Measurements from ENCODE around the gene SLC39A12.
"Not testable (repeated sequence)": the region's sequence is repeated elsewhere in the genome, so short reads cannot be mapped to it uniquely, and the experiment has no call there.

The SLC39A12 gene

DNA sequence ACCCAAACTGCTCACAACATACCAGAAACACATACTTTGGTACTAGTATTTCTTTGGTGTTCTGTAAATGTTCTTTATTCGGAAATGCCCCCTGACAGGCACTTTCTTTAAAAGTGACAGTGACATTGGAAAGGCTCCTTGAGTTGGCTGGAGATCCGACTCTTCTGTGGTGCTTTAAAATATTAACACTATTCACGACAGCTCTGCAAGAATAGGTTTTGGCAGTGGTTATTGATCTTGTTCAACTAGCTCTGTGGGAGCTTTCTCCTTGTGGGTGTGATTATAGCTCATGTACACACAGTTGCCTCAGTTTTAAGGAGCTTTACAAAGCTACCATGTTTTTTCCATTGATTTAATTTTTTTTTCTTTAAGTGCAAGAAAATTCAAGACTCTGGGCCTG is 30.3 kb upstream of the SLC39A12 start:
- no peak for DNase-seq (ENCODE audit: low read depth, low spot score)
- H3K4me3 ChIP-seq (ENCODE audit: low read depth, low read length) = no peak overlapping the region
- TF ChIP-seq, protein P1, sequence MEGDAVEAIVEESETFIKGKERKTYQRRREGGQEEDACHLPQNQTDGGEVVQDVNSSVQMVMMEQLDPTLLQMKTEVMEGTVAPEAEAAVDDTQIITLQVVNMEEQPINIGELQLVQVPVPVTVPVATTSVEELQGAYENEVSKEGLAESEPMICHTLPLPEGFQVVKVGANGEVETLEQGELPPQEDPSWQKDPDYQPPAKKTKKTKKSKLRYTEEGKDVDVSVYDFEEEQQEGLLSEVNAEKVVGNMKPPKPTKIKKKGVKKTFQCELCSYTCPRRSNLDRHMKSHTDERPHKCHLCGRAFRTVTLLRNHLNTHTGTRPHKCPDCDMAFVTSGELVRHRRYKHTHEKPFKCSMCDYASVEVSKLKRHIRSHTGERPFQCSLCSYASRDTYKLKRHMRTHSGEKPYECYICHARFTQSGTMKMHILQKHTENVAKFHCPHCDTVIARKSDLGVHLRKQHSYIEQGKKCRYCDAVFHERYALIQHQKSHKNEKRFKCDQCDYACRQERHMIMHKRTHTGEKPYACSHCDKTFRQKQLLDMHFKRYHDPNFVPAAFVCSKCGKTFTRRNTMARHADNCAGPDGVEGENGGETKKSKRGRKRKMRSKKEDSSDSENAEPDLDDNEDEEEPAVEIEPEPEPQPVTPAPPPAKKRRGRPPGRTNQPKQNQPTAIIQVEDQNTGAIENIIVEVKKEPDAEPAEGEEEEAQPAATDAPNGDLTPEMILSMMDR (IDR thresholded peaks at IDR 0.05; ENCODE audit: insufficient read depth, low read length, missing control alignments) = no peak
- ChIA-PET CTCF (interaction anchor here (0.6 to 1.5 kb wide), 4 partner anchors 9 to 293 kb away, joined by 4 to 7 read pairs (median 4); no protein-coding TSS in a partner anchor), POLR2A (no interaction called here)

DNA sequence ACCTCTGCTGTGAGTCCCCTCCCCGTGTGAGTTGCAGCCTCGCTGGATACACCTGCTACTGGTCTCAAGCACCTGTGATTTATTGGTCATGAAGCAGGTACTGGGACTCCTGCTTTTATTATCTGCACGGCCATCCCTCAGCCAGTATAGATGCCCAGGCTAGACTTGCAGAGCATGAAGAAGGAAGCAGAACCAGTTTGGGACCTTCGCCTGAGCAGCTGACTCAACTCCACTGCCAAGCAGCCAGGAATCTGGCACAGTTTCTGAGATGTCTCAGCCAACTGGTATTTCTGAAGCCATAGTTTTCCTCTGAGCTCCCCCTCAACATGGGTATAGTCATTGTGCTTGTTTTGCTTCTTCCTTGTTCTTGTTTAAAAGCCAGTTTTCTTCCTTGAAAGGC is 28.0 kb upstream of the SLC39A12 start:
- peak; percentile 65 for DNase-seq (ENCODE audit: low read depth, low spot score)
- CTCF ChIA-PET = interaction anchor here (0.9 to 1.8 kb wide), 4 partner anchors 10 to 293 kb away, joined by 3 to 6 read pairs (median 4); no protein-coding TSS in a partner anchor

DNA sequence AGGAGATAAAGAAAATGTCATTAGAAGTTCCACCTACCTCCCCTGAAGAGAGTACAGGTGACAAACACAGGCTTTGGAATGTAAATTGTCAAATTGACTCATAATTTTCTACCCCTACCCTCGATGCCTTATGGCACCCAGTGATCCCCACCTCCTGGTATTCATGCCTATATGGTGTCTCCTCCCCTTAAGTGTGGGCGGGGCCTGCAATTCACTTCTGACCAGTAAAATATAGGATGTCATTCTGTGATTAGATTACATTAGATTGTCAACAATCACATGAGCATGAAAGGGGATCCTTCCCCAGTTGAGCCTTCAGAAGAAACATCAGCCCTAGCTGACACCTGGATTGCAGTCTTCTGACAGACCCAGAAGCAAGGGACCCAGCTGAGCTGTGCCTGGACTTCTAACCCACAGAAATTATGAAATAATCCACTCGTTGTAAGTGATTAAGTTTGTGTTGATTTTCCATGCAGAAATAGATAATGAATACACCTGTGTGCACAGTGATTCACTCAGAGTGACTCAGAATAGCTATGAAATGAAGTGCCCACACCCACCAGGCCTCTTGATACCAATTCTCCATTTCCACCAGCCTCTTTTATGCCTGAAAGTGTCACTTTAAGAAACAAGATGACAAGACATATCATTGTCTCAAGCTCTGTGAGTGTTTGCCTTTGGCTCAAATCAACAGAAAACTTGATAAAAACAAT is 8.5 kb upstream of the SLC39A12 start:
- TF ChIP-seq, protein P1 (IDR thresholded peaks at IDR 0.05; ENCODE audit: insufficient read depth, low read length, missing control alignments) = no peak
- CTCF ChIA-PET = no interaction called here
- H3K4me3 ChIP-seq (ENCODE audit: low read depth, low read length) = no peak overlapping the region
- POLR2A ChIA-PET = no interaction called here
- no peak for DNase-seq (ENCODE audit: low read depth, low spot score)

More for the DNA sequence above, 28.0 kb upstream of the SLC39A12 start:
- no peak overlapping the region for H3K4me3 ChIP-seq (ENCODE audit: low read depth, low read length)
- POLR2A ChIA-PET = interaction anchor here (0.8 to 1.5 kb wide), 3 partner anchors 58 to 121 kb away, joined by 3 to 6 read pairs (median 5); no protein-coding TSS in a partner anchor
- TF ChIP-seq, protein P1 (IDR thresholded peaks at IDR 0.05; ENCODE audit: insufficient read depth, low read length, missing control alignments) = no peak

DNA sequence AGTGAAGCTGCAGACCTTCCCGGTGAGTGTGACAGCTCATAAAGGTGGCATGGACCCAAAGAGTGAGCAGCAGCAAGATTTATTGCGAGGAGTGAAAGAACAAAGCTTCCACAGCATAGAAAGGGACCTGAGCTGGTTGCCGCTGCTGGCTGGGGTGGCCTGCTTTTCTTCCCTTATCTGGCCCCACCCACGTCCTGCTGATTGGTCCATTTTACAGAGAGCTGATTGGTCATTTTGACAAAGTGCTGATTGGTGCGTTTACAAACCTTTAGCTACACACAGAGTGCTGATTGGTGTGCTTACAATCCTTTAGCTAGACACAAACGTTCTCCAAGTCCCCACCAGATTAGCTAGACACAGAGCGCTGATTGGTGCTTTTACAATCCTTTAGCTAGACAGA is 1.4 kb upstream of the SLC39A12 start:
- H3K4me3 ChIP-seq (ENCODE audit: low read depth, low read length); DNase-seq (ENCODE audit: low read depth, low spot score); POLR2A ChIA-PET; CTCF ChIA-PET: not testable (repeated sequence)

GRCh38 chr10:17950726-17951125 is 992 bp upstream of the SLC39A12 start:
- DNase-seq (ENCODE audit: low read depth, low spot score) = no peak
- ChIA-PET CTCF (no interaction called here), POLR2A (no interaction called here)
- no peak overlapping the region for H3K4me3 ChIP-seq (ENCODE audit: low read depth, low read length)
- TF ChIP-seq, protein P1 (IDR thresholded peaks at IDR 0.05; ENCODE audit: insufficient read depth, low read length, missing control alignments) = no peak

GRCh38 chr10:17954372-17954771 is 2.7 kb downstream of the SLC39A12 start:
- POLR2A ChIA-PET; DNase-seq (ENCODE audit: low read depth, low spot score); H3K4me3 ChIP-seq (ENCODE audit: low read depth, low read length); CTCF ChIA-PET: not testable (repeated sequence)

- ChIA-PET POLR2A (no interaction called here), CTCF (no interaction called here)
- no peak overlapping the region for H3K4me3 ChIP-seq (ENCODE audit: low read depth, low read length)
- TF ChIP-seq, protein P1 (IDR thresholded peaks at IDR 0.05; ENCODE audit: insufficient read depth, low read length, missing control alignments) = no peak
- no peak for DNase-seq (ENCODE audit: low read depth, low spot score)
These were observed 3.1 kb downstream of the SLC39A12 start for GRCh38 chr10:17954861-17955260.

Data from AG04449 (cell line).